HG03060 (cell line): ENCODE measurements around the gene HSPB3.
A peak's percentile ranks its signal among the peaks of the same experiment; 100 is the strongest.
"Not testable (repeated sequence)": the region's sequence is repeated elsewhere in the genome, so short reads cannot be mapped to it uniquely, and the experiment has no call there.

Experiments
- ATAC-seq: cut with Tn5 transposase; IDR thresholded peaks from one replicate; pipeline ENCODE4 v1.9.1; 2021; ENCODE audit warnings: low read depth, moderate number of reproducible peaks; ENCODE audit not compliant: unreplicated experiment

The HSPB3 gene

DNA sequence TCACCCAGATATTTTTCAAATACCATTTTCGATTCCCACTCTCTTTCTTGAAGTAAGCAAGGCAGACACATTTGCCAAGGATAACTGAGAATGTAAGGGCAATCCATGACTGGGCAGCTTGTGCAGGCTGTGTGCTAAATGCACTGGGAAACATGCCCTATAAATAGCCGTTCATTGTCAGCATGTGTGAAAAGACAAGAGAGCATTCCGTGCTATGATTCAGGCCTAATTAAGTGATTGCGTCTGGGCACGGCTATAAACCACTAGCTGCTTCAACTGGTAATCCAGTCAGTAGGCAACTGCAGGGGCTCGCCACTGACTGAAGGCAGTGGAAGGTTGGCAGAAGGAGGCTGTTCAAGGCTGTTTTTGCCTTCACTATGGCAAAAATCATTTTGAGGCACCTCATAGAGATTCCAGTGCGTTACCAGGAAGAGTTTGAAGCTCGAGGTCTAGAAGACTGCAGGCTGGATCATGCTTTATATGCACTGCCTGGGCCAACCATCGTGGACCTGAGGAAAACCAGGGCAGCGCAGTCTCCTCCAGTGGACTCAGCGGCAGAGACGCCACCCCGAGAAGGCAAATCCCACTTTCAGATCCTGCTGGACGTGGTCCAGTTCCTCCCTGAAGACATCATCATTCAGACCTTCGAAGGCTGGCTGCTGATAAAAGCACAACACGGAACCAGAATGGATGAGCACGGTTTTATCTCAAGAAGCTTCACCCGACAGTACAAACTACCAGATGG lies at the start of gene HSPB3:
Gene HSPB3 (plus strand): TSS at position 287 of the 745 bp plus-strand sequence. CDS start 91 bp downstream, at position 378.
- no peak for ATAC-seq

- no peak for ATAC-seq
Observed at GRCh38 chr5:54411176-54411575, 44.3 kb upstream of the HSPB3 start.

DNA sequence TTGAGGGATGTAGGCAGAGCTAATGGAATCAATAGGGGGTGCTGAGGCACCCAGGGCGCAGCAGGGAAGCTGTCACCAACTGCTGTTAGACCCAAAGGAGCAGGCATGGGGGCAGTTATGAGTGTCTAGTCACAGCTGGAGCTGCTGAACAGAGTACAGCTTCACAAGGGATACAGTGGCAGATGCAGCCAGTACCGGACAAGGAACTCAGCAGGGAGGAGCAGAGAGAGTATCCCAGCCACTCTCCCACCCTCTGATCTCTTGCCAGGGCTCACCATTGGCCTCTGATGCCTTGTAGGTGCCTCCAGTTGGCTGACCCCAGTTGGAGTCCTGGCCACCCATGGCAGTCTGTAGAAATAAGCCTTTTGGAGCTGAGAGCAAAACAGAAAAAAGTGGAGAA lies 42.6 kb upstream of the HSPB3 start:
- ATAC-seq, result no peak

DNA sequence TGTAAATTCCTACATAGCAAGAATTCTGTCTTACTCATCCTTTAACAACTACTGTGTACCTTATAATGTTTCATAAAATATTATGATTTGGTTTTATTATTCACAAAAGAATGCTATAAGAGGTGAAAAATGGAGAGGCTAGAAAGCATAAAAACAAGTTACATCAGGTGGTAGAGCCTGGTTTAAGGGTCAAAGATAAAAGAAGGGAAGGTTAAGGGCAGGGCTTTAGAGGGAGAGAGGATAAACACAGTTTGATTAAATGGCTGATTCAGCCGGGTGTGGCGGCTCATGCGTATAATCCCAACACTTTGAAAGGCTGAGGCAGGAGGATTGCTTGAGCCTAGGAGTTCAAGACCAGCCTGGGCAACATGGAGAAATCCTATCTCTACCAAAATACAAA lies 40.4 kb upstream of the HSPB3 start:
- no peak for ATAC-seq

GRCh38 chr5:54415896-54416601 lies 39.5 kb upstream of the HSPB3 start:
- ATAC-seq, result no peak

GRCh38 chr5:54419573-54420423 lies 35.7 kb upstream of the HSPB3 start:
- ATAC-seq, result not testable (repeated sequence)

- not testable (repeated sequence) for ATAC-seq
Observed at GRCh38 chr5:54420511-54420910, 35.0 kb upstream of the HSPB3 start.

DNA sequence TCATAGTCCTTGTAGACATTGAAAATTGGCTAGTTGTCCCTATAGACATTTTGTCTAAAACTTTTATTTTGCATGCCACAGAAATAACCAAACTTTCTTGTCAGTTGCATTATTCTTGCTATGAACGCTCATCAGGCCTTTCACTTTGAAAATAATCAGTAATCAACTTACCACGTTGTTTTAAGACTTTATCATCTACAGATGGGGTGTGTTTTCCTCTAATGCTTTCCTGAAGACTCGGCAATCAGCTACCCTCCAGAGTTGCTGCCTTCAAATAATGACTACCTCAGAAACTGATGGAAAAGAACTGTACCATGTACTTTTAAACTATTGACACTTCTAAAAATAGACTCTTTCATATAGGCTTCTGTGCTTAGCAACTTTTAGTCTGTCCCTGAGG lies 33.5 kb upstream of the HSPB3 start:
- ATAC-seq, result no peak

DNA sequence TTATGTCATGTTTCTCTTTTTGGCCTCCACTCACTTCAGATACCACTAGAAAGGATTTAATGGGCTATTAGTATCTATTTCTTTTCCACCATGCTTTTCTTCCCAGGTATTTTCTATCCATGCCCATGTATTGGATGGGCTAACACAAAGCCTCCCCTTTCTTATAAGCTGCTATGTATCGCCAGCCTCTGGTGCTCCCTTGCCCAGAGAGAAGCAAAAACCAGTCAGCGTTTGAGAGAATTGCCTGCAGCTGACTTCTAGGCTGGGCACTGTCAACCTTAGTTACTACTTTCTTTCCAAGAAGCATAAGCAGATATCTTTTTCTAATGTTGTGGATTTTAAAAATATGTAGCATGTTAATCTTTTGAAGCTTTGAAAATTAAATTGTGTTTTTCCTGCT lies 30.2 kb upstream of the HSPB3 start:
- ATAC-seq, result no peak

- ATAC-seq, result no peak
Observed at GRCh38 chr5:54426209-54426608, 29.3 kb upstream of the HSPB3 start.

DNA sequence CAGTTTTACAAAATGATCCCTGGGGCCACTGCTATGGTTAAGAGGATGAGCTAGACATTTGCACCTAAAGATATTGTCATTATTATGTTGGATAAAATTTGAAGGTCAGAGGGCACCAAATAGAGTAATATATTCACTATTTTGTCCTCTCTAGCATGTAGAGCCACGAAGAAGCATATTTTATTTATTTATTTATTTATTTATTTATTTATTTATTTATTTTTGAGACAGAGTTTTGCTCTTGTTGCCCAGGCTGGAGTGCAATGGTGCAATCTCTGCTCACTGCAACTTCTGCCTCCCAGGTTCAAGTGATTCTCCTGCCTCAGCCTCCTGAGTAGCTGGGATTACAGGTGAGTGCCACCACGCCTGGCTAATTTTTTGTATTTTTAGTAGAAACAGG lies 20.8 kb upstream of the HSPB3 start:
- ATAC-seq, result not testable (repeated sequence)

- no peak for ATAC-seq
Observed at GRCh38 chr5:54438620-54439389, 16.7 kb upstream of the HSPB3 start.

GRCh38 chr5:54440456-54440893 lies 15.0 kb upstream of the HSPB3 start:
- peak; percentile 70 for ATAC-seq

GRCh38 chr5:54442271-54442670 lies 13.2 kb upstream of the HSPB3 start:
- ATAC-seq, result no peak

DNA sequence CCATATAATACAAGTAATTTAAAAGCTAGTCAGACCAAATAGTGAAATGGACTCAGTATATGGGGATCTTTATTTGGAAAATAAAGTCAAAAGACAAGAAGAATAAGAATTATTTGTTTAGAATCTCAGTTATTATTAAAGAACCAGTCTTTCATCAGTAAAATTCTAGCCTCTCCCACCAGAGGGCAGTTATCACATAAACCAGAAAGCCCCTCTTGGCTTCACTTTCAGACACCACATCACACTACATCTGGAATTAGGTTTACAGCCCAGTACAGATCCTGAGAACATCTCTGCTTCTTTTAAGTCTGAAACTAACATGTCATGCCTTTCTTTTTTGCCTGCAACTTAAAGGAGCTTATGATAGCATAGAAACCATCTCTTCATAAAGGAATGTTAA lies 12.2 kb upstream of the HSPB3 start:
- no peak for ATAC-seq

- ATAC-seq, result no peak
Observed at GRCh38 chr5:54445691-54446378, 9.7 kb upstream of the HSPB3 start.

GRCh38 chr5:54446379-54446732 lies 9.1 kb upstream of the HSPB3 start:
- ATAC-seq, result no peak

GRCh38 chr5:54449923-54450322 lies 5.6 kb upstream of the HSPB3 start:
- no peak for ATAC-seq

DNA sequence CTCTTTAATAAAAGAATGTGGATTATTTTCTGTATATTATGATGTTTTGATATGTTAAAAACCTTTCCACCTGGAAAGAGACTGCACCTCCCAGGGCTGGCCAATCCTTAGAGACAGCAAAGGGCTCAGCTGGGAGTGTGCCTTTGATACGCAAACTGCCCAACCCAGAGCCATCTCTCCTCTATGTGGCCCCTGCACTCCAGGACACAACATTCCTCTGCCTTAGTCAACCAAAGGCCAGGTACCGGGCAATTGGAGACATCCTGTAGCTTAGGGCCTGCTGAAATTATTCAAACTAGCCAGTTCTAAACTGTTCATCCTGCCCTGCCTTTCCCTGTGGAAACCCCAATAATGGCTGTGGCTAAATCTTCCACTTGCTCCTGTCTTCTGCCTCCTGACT lies 5.0 kb upstream of the HSPB3 start:
- no peak for ATAC-seq

GRCh38 chr5:54453046-54453445 lies 2.5 kb upstream of the HSPB3 start:
- no peak for ATAC-seq
